CD14-positive monocyte (primary cell): ENCODE data around the gene ANKRD18A. TPM values are rescaled to one million over a fixed set of nuclear protein-coding genes. Genes with fewer than 3 reads are reported as not detected.

ENCODE experiments used
- DNase-seq, 3 donors: peaks; one replicate each; pipeline ENCODE4 v3.0.0-alpha.2; 2011 to 2022
- H2AFZ ChIP-seq: 2 replicates; pipeline ENCODE4 v1.6.0; 2012; ENCODE audit warnings: mild to moderate bottlenecking, low read depth, low read length, inconsistent platforms; ENCODE audit not compliant: insufficient read depth, poor library complexity, severe bottlenecking
- H3K27ac ChIP-seq, 2 donors: 1 replicate in 1 of 2; 2 replicates in 1 of 2; pipeline ENCODE4 v1.5.1; 2012 to 2013; ENCODE audit warnings: low read length in 2 of 2, control low read depth in 1 of 2, inconsistent platforms in 1 of 2, low read depth in 1 of 2, mild to moderate bottlenecking in 1 of 2
- H3K27me3 ChIP-seq, 2 donors: one replicate each; pipeline versions ENCODE4 v1.6.0 to v1.6.1; 2011 to 2013; ENCODE audit warnings: low read length in 2 of 2; ENCODE audit not compliant: control insufficient read depth in 2 of 2, insufficient read depth in 2 of 2
- H3K36me3 ChIP-seq, 2 donors: replicated peaks in 1 of 2; 1 replicate in 1 of 2; 2 replicates in 1 of 2; pipeline versions ENCODE4 v1.5.1 to v1.6.1; 2012 to 2013; ENCODE audit warnings: low read length in 2 of 2, control low read depth in 1 of 2, inconsistent platforms in 1 of 2, mild to moderate bottlenecking in 1 of 2; ENCODE audit not compliant: insufficient read depth in 2 of 2, control insufficient read depth in 1 of 2
- H3K4me1 ChIP-seq, 2 donors: 1 replicate in 1 of 2; 2 replicates in 1 of 2; pipeline versions ENCODE4 v1.5.1 to v1.6.1; 2012 to 2013; ENCODE audit warnings: low read length in 2 of 2, control low read depth in 1 of 2, inconsistent platforms in 1 of 2, mild to moderate bottlenecking in 1 of 2, moderate library complexity in 1 of 2; ENCODE audit not compliant: insufficient read depth in 2 of 2, control insufficient read depth in 1 of 2
- H3K4me2 ChIP-seq: replicated peaks from 2 replicates; pipeline ENCODE3; 2012; ENCODE audit warnings: low read length, moderate library complexity, mild to moderate bottlenecking; ENCODE audit not compliant: poor library complexity, severe bottlenecking; ENCODE audit errors: extremely low read depth
- H3K4me3 ChIP-seq, 3 experiments: fragments of 200-600 bp in 1 of 3; sonication (generic) in 1 of 3; replicated peaks in 1 of 3; 1 replicate in 2 of 3; 2 replicates in 1 of 3; pipeline ENCODE4 v1.5.1; 2011 to 2013; ENCODE audit warnings: low read length in 3 of 3, mild to moderate bottlenecking in 3 of 3, control low read depth in 2 of 3, low read depth in 2 of 3, inconsistent platforms in 1 of 3, moderate library complexity in 1 of 3
- H3K79me2 ChIP-seq: 2 replicates; pipeline ENCODE4 v1.6.0; 2012; ENCODE audit warnings: mild to moderate bottlenecking, control low read depth, inconsistent platforms, low read length, moderate library complexity; ENCODE audit not compliant: insufficient read depth
- H3K9ac ChIP-seq: 2 replicates; pipeline ENCODE4 v1.6.0; 2017; ENCODE audit warnings: low read length, mild to moderate bottlenecking; ENCODE audit not compliant: insufficient read depth, poor library complexity, severe bottlenecking
- H3K9me3 ChIP-seq, 2 donors: replicated peaks in 1 of 2; 1 replicate in 1 of 2; 2 replicates in 1 of 2; pipeline versions ENCODE4 v1.5.1 to v1.6.1; 2012 to 2013; ENCODE audit warnings: low read length in 2 of 2, control low read depth in 1 of 2; ENCODE audit not compliant: control insufficient read depth in 1 of 2, insufficient read depth in 1 of 2
- H4K20me1 ChIP-seq: 2 replicates; pipeline ENCODE4 v1.6.0; 2012; ENCODE audit warnings: mild to moderate bottlenecking, low read length, control low read depth, moderate library complexity; ENCODE audit not compliant: insufficient read depth
- H3K27ac Mint-ChIP-seq, 7 donors: one replicate each; pipeline ENCODE4 v1.8.0; 2020; ENCODE audit warnings: mild to moderate bottlenecking in 7 of 7, mixed read lengths in 7 of 7, moderate library complexity in 6 of 7, inconsistent platforms in 2 of 7
- H3K27me3 Mint-ChIP-seq, 3 donors: one replicate each; pipeline ENCODE4 v1.8.0; 2021 to 2022; ENCODE audit warnings: low read depth in 3 of 3, mild to moderate bottlenecking in 3 of 3, mixed read lengths in 3 of 3, moderate library complexity in 3 of 3, inconsistent platforms in 1 of 3
- H3K36me3 Mint-ChIP-seq, 2 donors: one replicate each; pipeline ENCODE4 v1.8.0; 2020; ENCODE audit warnings: mixed read lengths in 2 of 2, inconsistent platforms in 1 of 2, mild to moderate bottlenecking in 1 of 2
- H3K4me1 Mint-ChIP-seq: one replicate; pipeline ENCODE4 v1.8.0; 2020; ENCODE audit warnings: mild to moderate bottlenecking, mixed read lengths
- H3K4me3 Mint-ChIP-seq, 2 donors: one replicate each; pipeline ENCODE4 v1.8.0; 2020; ENCODE audit warnings: mild to moderate bottlenecking in 2 of 2, mixed read lengths in 2 of 2, moderate library complexity in 1 of 2
- H3K9me3 Mint-ChIP-seq, 7 donors: one replicate each; pipeline ENCODE4 v1.8.0; 2020 to 2022; ENCODE audit warnings: mixed read lengths in 7 of 7, mild to moderate bottlenecking in 6 of 7, moderate library complexity in 6 of 7, inconsistent platforms in 2 of 7
- CTCF ChIP-seq: fragments of 200-600 bp; IDR thresholded peaks from one replicate; pipeline ENCODE4 v1.8.0; 2022; ENCODE audit warnings: antibody characterized with exemption, mild to moderate bottlenecking
- WGBS: methylation state at CpG from one replicate; pipeline ENCODE4 v1.1.5; 2013; ENCODE audit warnings: missing lambda C conversion rate; ENCODE audit not compliant: insufficient coverage; 5-methylcytosine and 5-hydroxymethylcytosine counted together
- intact Hi-C, 2 donors: fragments of 100-400 bp; cut with micrococcal nuclease; formaldehyde crosslinking; loops; one replicate each; pipeline versions ENCODE4 v1.15.0 to v1.15.1; 2023
- polyA minus RNA-seq: library from RNA; depleted of rRNA, polyadenylated mRNA; stranded (reverse); fragments of >200 nt; gene quantifications from 2 replicates; pipeline ENCODE4 v1.2.3, GENCODE V29; 2012
- polyA plus RNA-seq, 3 donors: library from polyadenylated mRNA; depleted of rRNA in 1 of 3; unstranded in 2 of 3; stranded (reverse) in 1 of 3; fragments of 300-500 nt in 2 of 3; fragments of >200 nt in 1 of 3; fragmentation: Illumina TruSeq in 2 of 3; gene quantifications; 1 replicate in 2 of 3; 2 replicates in 1 of 3; pipeline ENCODE4 v1.2.3, GENCODE V29; 2012 to 2021
- total RNA-seq, 12 experiments: library from RNA in 1 of 12; stranded (reverse) in 1 of 12; fragments of 120-200 nt in 1 of 12; gene quantifications; one replicate each; pipeline ENCODE4 v1.2.4 and lab custom pipeline; 2013 to 2026; ENCODE audit warnings: mixed read lengths in 6 of 12, inconsistent platforms in 1 of 12

ANKRD18A gene
- 0.56 TPM for total RNA-seq (2013)
- polyA plus RNA-seq (under 1 TPM in 1 of 3 donors, not detected in 2; 0.10 TPM), polyA minus RNA-seq (0.14 TPM in 1 of 2 replicates, not detected in the other), total RNA-seq (lab: John Stamatoyannopoulos, UW) (0.46 to 4.5 (median 0.80) reads per million in 11 experiments)

GRCh38 chr9:38620483-38621433 is at the start of gene ANKRD18A:
TSS of gene ANKRD18A (minus strand) at chr9:38620596. CDS start at chr9:38620285, 311 bp downstream.
- Mint-ChIP-seq H3K27me3 (peaks cover 13 to 37% (median 27%) of the 10 kb centered on the region in 3 donors), H3K9me3 (peaks cover 0 to 15% (median 8%) of the 10 kb centered on the region in 7 donors), H3K27ac (peak within 1 kb of the TSS in 4 of 7 donors; percentile 13 to 77 (median 60)), H3K4me3 (peak within 1 kb of the TSS; percentile 89 to 94), H3K36me3 (no peaks in the 10 kb centered on the region), H3K4me1 (peaks cover 30% of the 10 kb centered on the region)
- WGBS: under 1% methylated on average over 75 of the region's 76 CpGs
- TF ChIP-seq CTCF: peak; percentile 43
- intact Hi-C loops: no loop called here
- no peak within 1 kb of the TSS for H3K27ac ChIP-seq
- H3K27me3 ChIP-seq: peaks cover 5 to 26% of the 10 kb centered on the region in 2 donors
- peak within 1 kb of the TSS; percentile 96 for H3K4me2 ChIP-seq
- H3K4me3 ChIP-seq: peak within 1 kb of the TSS; percentile 20 to 81 (median 47)
- peaks cover 15% of the 10 kb centered on the region for H3K79me2 ChIP-seq
- peak within 1 kb of the TSS; percentile 57 for H3K9ac ChIP-seq
- H3K4me1 ChIP-seq: peaks cover 35 to 39% of the 10 kb centered on the region in 2 donors
- no peaks in the 10 kb centered on the region for H3K36me3 ChIP-seq
- peak; percentile 25 to 49 (median 40) for DNase-seq
- H2AFZ ChIP-seq: peak within 1 kb of the TSS; percentile 97
- no peaks in the 10 kb centered on the region for H3K9me3 ChIP-seq
- no peaks in the 10 kb centered on the region for H4K20me1 ChIP-seq

GRCh38 chr9:38668791-38669466 is 48.5 kb upstream of the ANKRD18A start:
- Histone ChIP-seq H3K4me1 (peaks cover 0 to 3% of the 10 kb centered on the region in 2 donors), H3K4me3 (no peak overlapping the region), H3K4me2 (no peak overlapping the region), H3K79me2 (no peaks in the 10 kb centered on the region), H4K20me1 (no peaks in the 10 kb centered on the region), H3K9ac (no peak overlapping the region), H3K36me3 (no peaks in the 10 kb centered on the region), H2AFZ (no peak overlapping the region), H3K27me3 (no peaks in the 10 kb centered on the region), H3K27ac (no peak overlapping the region), H3K9me3 (no peaks in the 10 kb centered on the region)
- H3K27ac Mint-ChIP-seq: no peak overlapping the region
- H3K4me3 Mint-ChIP-seq: no peak overlapping the region
- H3K27me3 Mint-ChIP-seq: peaks cover 2 to 14% (median 11%) of the 10 kb centered on the region in 3 donors
- DNase-seq: no peak
- no peaks in the 10 kb centered on the region for H3K36me3 Mint-ChIP-seq
- 89% methylated on average over 7 of the region's 10 CpGs for WGBS
- no peak for TF ChIP-seq CTCF
- peaks cover 10% of the 10 kb centered on the region for H3K4me1 Mint-ChIP-seq
- peaks cover 0 to 3% (median 0%) of the 10 kb centered on the region in 7 donors for H3K9me3 Mint-ChIP-seq
- intact Hi-C loops: no loop called here
